Smooth muscle cell (in vitro differentiated cells): ENCODE data around the gene MAN1A1. TPM values are rescaled to one million over a fixed set of nuclear protein-coding genes. Genes with fewer than 3 reads are reported as not detected.
A peak's percentile ranks its signal among the peaks of the same experiment; 100 is the strongest.

Source experiments
- DNase-seq: peaks from one replicate; lab custom pipeline; 2025; ENCODE audit not compliant: unreplicated experiment; lab: John Stamatoyannopoulos, UW
- H2AFZ ChIP-seq: fragments of 200-600 bp; sonication (generic); 2 replicates; pipeline ENCODE4 v1.6.0; 2016; ENCODE audit warnings: antibody characterized with exemption, low read depth, mild to moderate bottlenecking
- H3F3A ChIP-seq: fragments of 200-600 bp; sonication (generic); 2 replicates; pipeline ENCODE4 v1.6.0; 2017; ENCODE audit warnings: antibody characterized with exemption, low read depth
- H3K27ac ChIP-seq: fragments of 200-600 bp; sonication (generic); 2 replicates; pipeline ENCODE4 v1.5.1; 2016; ENCODE audit warnings: low read depth, mild to moderate bottlenecking
- H3K27me3 ChIP-seq: fragments of 200-600 bp; sonication (generic); 2 replicates; pipeline ENCODE4 v1.6.1; 2016; ENCODE audit warnings: low read depth, mild to moderate bottlenecking
- H3K36me3 ChIP-seq: fragments of 200-600 bp; sonication (generic); 2 replicates; pipeline ENCODE4 v1.5.1; 2016; ENCODE audit warnings: low read depth
- H3K4me1 ChIP-seq: fragments of 200-600 bp; sonication (generic); 2 replicates; pipeline ENCODE4 v1.5.1; 2016; ENCODE audit warnings: low read depth
- H3K4me2 ChIP-seq: fragments of 200-600 bp; sonication (generic); 2 replicates; pipeline ENCODE4 v1.6.0; 2016; ENCODE audit warnings: mild to moderate bottlenecking
- H3K4me3 ChIP-seq: fragments of 200-600 bp; sonication (generic); 2 replicates; pipeline ENCODE4 v1.5.1; 2016; ENCODE audit warnings: mild to moderate bottlenecking
- H3K79me2 ChIP-seq: fragments of 200-600 bp; sonication (generic); 2 replicates; pipeline ENCODE4 v1.6.0; 2016; ENCODE audit warnings: low read depth, mild to moderate bottlenecking
- H3K9ac ChIP-seq: fragments of 200-600 bp; sonication (generic); 2 replicates; pipeline ENCODE4 v1.6.0; 2016; ENCODE audit warnings: low read depth
- H3K9me3 ChIP-seq: fragments of 200-600 bp; sonication (generic); replicated peaks from 2 replicates; pipeline ENCODE4 v1.5.1; 2016; ENCODE audit warnings: low read depth
- H4K20me1 ChIP-seq: fragments of 200-600 bp; sonication (generic); 2 replicates; pipeline ENCODE4 v1.6.0; 2016; ENCODE audit warnings: low read depth
- WGBS: methylation state at CpG from one replicate; pipeline ENCODE4 v1.1.7; 2016; ENCODE audit warnings: low lambda C conversion rate; 5-methylcytosine and 5-hydroxymethylcytosine counted together
- polyA plus RNA-seq: library from polyadenylated mRNA; unstranded; fragments of >200 nt; fragmentation: Nextera tagmentation; extraction: Ambion mirVana; gene quantifications from 2 replicates; pipeline ENCODE4 v1.2.1, GENCODE V29; 2016
- total RNA-seq: library from RNA; depleted of rRNA; stranded (reverse); fragments of >200 nt; gene quantifications from 2 replicates; pipeline ENCODE4 v1.2.3, GENCODE V29; 2014
- TF ChIP-seq, protein P1 (sequence below): fragments of 200-600 bp; sonication (generic); IDR thresholded peaks from 2 replicates; pipeline ENCODE4 v1.5.1; 2017; ENCODE audit warnings: borderline replicate concordance, mild to moderate bottlenecking, antibody characterized with exemption; ENCODE audit not compliant: insufficient read depth, poor library complexity, severe bottlenecking

The MAN1A1 gene
- total and polyA plus RNA-seq, 2 experiments from 2014 or later: 57.1 to 127 TPM

DNA sequence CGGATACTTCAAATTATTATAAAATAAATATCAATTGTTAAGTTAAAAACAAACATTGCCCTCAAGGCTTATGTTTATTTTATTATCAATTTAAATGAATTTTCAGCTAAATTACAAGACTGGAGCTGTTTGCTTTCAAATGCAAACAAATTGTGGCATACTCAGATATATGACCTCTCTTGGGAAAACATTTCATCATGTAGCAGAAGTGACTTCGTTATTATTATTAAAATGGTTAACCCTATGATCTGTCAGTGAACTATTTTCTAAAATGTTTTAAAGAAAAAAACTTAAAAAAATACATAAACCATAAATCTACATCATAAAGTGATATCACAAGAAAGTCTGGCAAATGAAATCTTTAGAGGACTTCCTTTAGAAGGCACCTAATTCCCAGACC, 72.5 kb downstream of the MAN1A1 start:
- no peaks in the 10 kb centered on the region for H3K9me3 ChIP-seq
- peaks cover 4% of the 10 kb centered on the region for H3F3A ChIP-seq
- no peaks in the 10 kb centered on the region for H3K27me3 ChIP-seq
- H3K4me1 ChIP-seq: no peaks in the 10 kb centered on the region
- H3K27ac ChIP-seq: no peak overlapping the region
- no peak overlapping the region for H3K4me2 ChIP-seq
- H4K20me1 ChIP-seq: no peaks in the 10 kb centered on the region
- no peak overlapping the region for H2AFZ ChIP-seq
- peaks cover 53% of the 10 kb centered on the region for H3K79me2 ChIP-seq
- H3K36me3 ChIP-seq: no peaks in the 10 kb centered on the region
- 91% methylated on average over 2 of the region's 2 CpGs for WGBS
- no peak overlapping the region for H3K9ac ChIP-seq
- TF ChIP-seq, protein P1, sequence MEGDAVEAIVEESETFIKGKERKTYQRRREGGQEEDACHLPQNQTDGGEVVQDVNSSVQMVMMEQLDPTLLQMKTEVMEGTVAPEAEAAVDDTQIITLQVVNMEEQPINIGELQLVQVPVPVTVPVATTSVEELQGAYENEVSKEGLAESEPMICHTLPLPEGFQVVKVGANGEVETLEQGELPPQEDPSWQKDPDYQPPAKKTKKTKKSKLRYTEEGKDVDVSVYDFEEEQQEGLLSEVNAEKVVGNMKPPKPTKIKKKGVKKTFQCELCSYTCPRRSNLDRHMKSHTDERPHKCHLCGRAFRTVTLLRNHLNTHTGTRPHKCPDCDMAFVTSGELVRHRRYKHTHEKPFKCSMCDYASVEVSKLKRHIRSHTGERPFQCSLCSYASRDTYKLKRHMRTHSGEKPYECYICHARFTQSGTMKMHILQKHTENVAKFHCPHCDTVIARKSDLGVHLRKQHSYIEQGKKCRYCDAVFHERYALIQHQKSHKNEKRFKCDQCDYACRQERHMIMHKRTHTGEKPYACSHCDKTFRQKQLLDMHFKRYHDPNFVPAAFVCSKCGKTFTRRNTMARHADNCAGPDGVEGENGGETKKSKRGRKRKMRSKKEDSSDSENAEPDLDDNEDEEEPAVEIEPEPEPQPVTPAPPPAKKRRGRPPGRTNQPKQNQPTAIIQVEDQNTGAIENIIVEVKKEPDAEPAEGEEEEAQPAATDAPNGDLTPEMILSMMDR: no peak
- no peak for DNase-seq
- H3K4me3 ChIP-seq: no peak overlapping the region

DNA sequence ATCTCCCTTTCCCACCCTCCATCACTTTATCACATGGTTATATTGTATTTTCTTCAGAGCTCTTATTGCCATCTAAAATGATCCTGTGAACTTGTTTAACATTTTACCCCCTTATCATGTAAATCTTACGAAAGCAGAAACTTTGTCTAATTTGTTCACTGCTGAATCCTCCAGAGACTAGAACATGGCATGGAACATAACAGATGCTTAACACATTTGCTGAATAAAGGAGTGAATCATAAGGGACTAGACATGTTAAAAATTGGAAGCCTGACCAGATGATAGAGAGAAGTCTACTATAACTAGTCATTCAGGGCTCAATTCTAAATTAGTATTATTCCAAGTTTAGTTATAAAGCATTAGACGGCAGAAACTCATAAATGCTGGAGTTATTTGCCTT, 73.3 kb downstream of the MAN1A1 start:
- no peaks in the 10 kb centered on the region for H3K27me3 ChIP-seq
- no peaks in the 10 kb centered on the region for H3K9me3 ChIP-seq
- DNase-seq: no peak
- H3F3A ChIP-seq: peaks cover 4% of the 10 kb centered on the region
- peaks cover 55% of the 10 kb centered on the region for H3K79me2 ChIP-seq
- H2AFZ ChIP-seq: no peak overlapping the region
- no peak overlapping the region for H3K4me3 ChIP-seq
- no peaks in the 10 kb centered on the region for H3K4me1 ChIP-seq
- no peaks in the 10 kb centered on the region for H4K20me1 ChIP-seq
- H3K9ac ChIP-seq: no peak overlapping the region
- TF ChIP-seq, protein P1: no peak
- no peak overlapping the region for H3K27ac ChIP-seq
- no peak overlapping the region for H3K4me2 ChIP-seq
- WGBS: 95% methylated on average over 2 of the region's 2 CpGs
- peaks cover under 1% of the 10 kb centered on the region for H3K36me3 ChIP-seq

DNA sequence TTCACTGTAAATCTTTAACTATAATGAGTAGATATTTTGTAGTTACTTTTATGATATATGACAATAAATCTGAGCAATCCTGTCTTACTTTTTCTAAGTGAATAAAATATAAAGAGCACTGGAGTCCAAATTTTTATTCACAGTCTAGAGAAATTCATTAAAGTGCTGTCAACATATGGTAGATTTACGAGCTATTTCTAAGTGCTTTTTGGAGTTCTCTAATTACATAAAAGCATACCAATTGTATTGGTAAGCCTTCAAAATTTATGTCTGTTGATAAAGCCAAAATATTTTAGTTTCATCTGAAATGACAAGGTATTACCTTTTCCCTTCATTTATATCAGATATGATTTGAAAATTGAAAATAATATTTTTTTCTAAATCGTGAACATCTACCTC, 75.4 kb downstream of the MAN1A1 start:
- DNase-seq: no peak
- Histone ChIP-seq H3K27me3 (no peaks in the 10 kb centered on the region), H3K79me2 (peaks cover 65% of the 10 kb centered on the region), H3K9me3 (peaks cover 3% of the 10 kb centered on the region), H3K9ac (no peak overlapping the region), H3K36me3 (peaks cover 10% of the 10 kb centered on the region), H2AFZ (no peak overlapping the region), H3K4me1 (no peaks in the 10 kb centered on the region), H3K4me2 (no peak overlapping the region), H3F3A (peaks cover 4% of the 10 kb centered on the region), H4K20me1 (no peaks in the 10 kb centered on the region), H3K4me3 (no peak overlapping the region), H3K27ac (peak overlapping the region; percentile 37)
- TF ChIP-seq, protein P1: no peak
- 94% methylated on average over 2 of the region's 2 CpGs for WGBS
